C4-2B (cell line): ENCODE measurements around the gene PNPLA2.

Source experiments
- ZFX ChIP-seq: fragments of 450-650 bp; IDR thresholded peaks from 2 replicates; pipeline ENCODE4 v1.6.1; 2017
- TF ChIP-seq, protein P1 (sequence below): fragments of 450-650 bp; conservative IDR thresholded peaks from 2 replicates; pipeline ENCODE4 v1.5.1; 2017; ENCODE audit warnings: mild to moderate bottlenecking

DNA sequence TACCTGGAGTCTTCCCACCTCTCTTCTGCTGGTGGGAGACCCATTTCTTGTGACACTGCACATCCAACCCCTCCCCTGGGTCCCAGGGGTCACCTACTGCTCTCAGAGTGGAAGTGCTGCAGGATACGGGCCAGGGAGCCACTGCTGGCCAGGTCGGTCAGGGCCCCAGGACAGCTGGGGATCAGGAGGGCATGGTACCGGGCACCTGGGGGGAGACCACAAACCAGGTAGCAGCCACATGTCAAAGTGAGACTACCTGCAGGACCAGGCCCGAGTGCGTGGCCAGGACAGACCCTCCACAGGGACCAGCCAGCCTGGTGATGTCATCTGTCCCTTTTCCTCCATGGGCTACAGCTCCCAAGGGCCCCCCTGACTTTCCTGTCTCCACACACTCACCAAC lies 45.3 kb upstream of the PNPLA2 start:
- TF ChIP-seq, protein P1, sequence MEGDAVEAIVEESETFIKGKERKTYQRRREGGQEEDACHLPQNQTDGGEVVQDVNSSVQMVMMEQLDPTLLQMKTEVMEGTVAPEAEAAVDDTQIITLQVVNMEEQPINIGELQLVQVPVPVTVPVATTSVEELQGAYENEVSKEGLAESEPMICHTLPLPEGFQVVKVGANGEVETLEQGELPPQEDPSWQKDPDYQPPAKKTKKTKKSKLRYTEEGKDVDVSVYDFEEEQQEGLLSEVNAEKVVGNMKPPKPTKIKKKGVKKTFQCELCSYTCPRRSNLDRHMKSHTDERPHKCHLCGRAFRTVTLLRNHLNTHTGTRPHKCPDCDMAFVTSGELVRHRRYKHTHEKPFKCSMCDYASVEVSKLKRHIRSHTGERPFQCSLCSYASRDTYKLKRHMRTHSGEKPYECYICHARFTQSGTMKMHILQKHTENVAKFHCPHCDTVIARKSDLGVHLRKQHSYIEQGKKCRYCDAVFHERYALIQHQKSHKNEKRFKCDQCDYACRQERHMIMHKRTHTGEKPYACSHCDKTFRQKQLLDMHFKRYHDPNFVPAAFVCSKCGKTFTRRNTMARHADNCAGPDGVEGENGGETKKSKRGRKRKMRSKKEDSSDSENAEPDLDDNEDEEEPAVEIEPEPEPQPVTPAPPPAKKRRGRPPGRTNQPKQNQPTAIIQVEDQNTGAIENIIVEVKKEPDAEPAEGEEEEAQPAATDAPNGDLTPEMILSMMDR, result no peak
- no peak for TF ChIP-seq ZFX
